HCT116 (cell line): ENCODE measurements around the gene MPHOSPH6. TPM values are rescaled to one million over a fixed set of nuclear protein-coding genes. Genes with fewer than 3 reads are reported as not detected.

Source experiments
- ATAC-seq: fragments of 200-7000 bp; cut with Tn5 transposase; 2 replicates; pipeline ENCODE4 v1.9.1; 2020; ENCODE audit warnings: mild to moderate bottlenecking, moderate library complexity
- BruUV-seq: library from RNA; stranded (reverse); fragments of 400-500 nt; replicated peaks from 2 replicates; lab custom pipeline; 2021; lab: Mats Ljungman, UMichigan
- CTCF ChIA-PET: fragments of 300-600 bp; sonication (Branson Sonifier 250); formaldehyde crosslinking; loops from one replicate; lab custom pipeline; 2021; ENCODE audit warnings: antibody characterized with exemption; lab: Charles Lee
- POLR2A ChIA-PET: fragments of 300-600, 350-600 bp; sonication (Branson Sonifier 250); formaldehyde crosslinking; loops from one replicate; lab custom pipeline; 2021; ENCODE audit warnings: antibody characterized with exemption; lab: Charles Lee
- RAD21 ChIA-PET, 2 experiments: fragments of 300-600 bp; sonication (Branson Sonifier 250); formaldehyde crosslinking; loops; one replicate each; lab custom pipeline; 2023; ENCODE audit warnings: low total read pairs in 2 of 2; ENCODE audit not compliant: uncharacterized antibody in 2 of 2, unreplicated experiment in 2 of 2, low non-redundant PET in 1 of 2; lab: Charles Lee
- DNase-seq: peaks from one replicate; pipeline ENCODE4 v3.0.0-alpha.2; 2010; ENCODE audit warnings: low read depth, low spot score
- H2AFZ ChIP-seq: fragments of 200-600 bp; shearing (Covaris generic), sonication (generic); 2 replicates; pipeline ENCODE4 v1.6.1; 2017; ENCODE audit warnings: low read depth, mixed run types, mixed read lengths, antibody characterized with exemption, low read length; ENCODE audit not compliant: poor library complexity, severe bottlenecking
- H3K27ac ChIP-seq: 2 replicates; pipeline ENCODE4 v1.5.1; 2012; ENCODE audit warnings: low read depth, low read length
- H3K27me3 ChIP-seq: fragments of 200-600 bp; sonication (generic); 2 replicates; pipeline ENCODE4 v1.6.1; 2016; ENCODE audit warnings: mixed run types, low read length, mixed read lengths; ENCODE audit not compliant: insufficient read depth
- H3K36me3 ChIP-seq, 2 experiments: fragments of 200-500 bp in 1 of 2; fragments of 200-600 bp in 1 of 2; sonication (Bioruptor generic) in 1 of 2; sonication (generic) in 1 of 2; 2 replicates each; pipeline versions ENCODE4 v1.5.1 to v1.6.1; 2014 to 2016; ENCODE audit warnings: low read length in 2 of 2, inconsistent platforms in 1 of 2, mixed read lengths in 1 of 2, mixed run types in 1 of 2; ENCODE audit not compliant: insufficient read depth in 2 of 2, control insufficient read depth in 1 of 2
- H3K4me1 ChIP-seq, 2 experiments: fragments of 200-600 bp in 1 of 2; sonication (generic) in 1 of 2; 2 replicates each; pipeline versions ENCODE4 v1.5.1 to v1.6.1; 2012 to 2017; ENCODE audit warnings: low read length in 2 of 2, inconsistent platforms in 1 of 2, mild to moderate bottlenecking in 1 of 2, mixed read lengths in 1 of 2, mixed run types in 1 of 2, moderate library complexity in 1 of 2; ENCODE audit not compliant: insufficient read depth in 2 of 2, control insufficient read depth in 1 of 2
- H3K4me2 ChIP-seq: fragments of 200-600 bp; sonication (generic); 2 replicates; pipeline ENCODE4 v1.6.1; 2017; ENCODE audit warnings: mixed run types, low read length, mixed read lengths
- H3K4me3 ChIP-seq, 2 experiments: fragments of 200-600 bp in 1 of 2; sonication (generic) in 1 of 2; replicated peaks in 1 of 2; 2 replicates each; pipeline ENCODE4 v1.5.1; 2011 to 2016; ENCODE audit warnings: low read length in 2 of 2, control low read depth in 1 of 2, low read depth in 1 of 2, mild to moderate bottlenecking in 1 of 2, mixed read lengths in 1 of 2, mixed run types in 1 of 2
- H3K79me2 ChIP-seq: fragments of 200-600 bp; sonication (generic); 2 replicates; pipeline ENCODE4 v1.6.1; 2017; ENCODE audit warnings: mild to moderate bottlenecking, mixed run types, low read length, moderate library complexity, mixed read lengths; ENCODE audit not compliant: insufficient read depth
- H3K9ac ChIP-seq: fragments of 200-600 bp; sonication (generic); 2 replicates; pipeline ENCODE4 v1.6.1; 2016; ENCODE audit warnings: low read length, mixed read lengths
- H3K9me2 ChIP-seq: fragments of 200-600 bp; sonication (generic), shearing (Covaris generic); 2 replicates; pipeline ENCODE4 v1.6.1; 2017; ENCODE audit warnings: mixed run types, mild to moderate bottlenecking, moderate library complexity; ENCODE audit not compliant: insufficient read depth
- H3K9me3 ChIP-seq, 2 experiments: fragments of 200-500 bp in 1 of 2; fragments of 200-600 bp in 1 of 2; sonication (Bioruptor generic) in 1 of 2; sonication (generic) in 1 of 2; 2 replicates each; pipeline ENCODE4 v1.6.1; 2014 to 2017; ENCODE audit warnings: low read length in 2 of 2, mixed read lengths in 2 of 2, inconsistent platforms in 1 of 2, low read depth in 1 of 2, mild to moderate bottlenecking in 1 of 2, mixed run types in 1 of 2, moderate library complexity in 1 of 2; ENCODE audit not compliant: control insufficient read depth in 1 of 2, insufficient read depth in 1 of 2
- H4K20me1 ChIP-seq: fragments of 200-600 bp; sonication (generic), shearing (Covaris generic); 2 replicates; pipeline ENCODE4 v1.6.1; 2017; ENCODE audit warnings: mixed run types, mild to moderate bottlenecking, moderate library complexity; ENCODE audit not compliant: insufficient read depth
- ATF3 ChIP-seq: IDR thresholded peaks from 2 replicates; pipeline ENCODE4 v1.6.1; 2012
- CEBPB ChIP-seq: IDR thresholded peaks from 2 replicates; pipeline ENCODE4 v1.6.1; 2012; ENCODE audit warnings: low read depth
- CTCF ChIP-seq, 3 experiments: fragments of 200-600 bp in 1 of 3; sonication (generic) in 1 of 3; IDR thresholded peaks in 2 of 3; conservative IDR thresholded peaks in 1 of 3; 2 replicates each; pipeline ENCODE4 v1.5.1; 2012 to 2017; ENCODE audit warnings: low read depth in 2 of 3, low read length in 2 of 3, antibody characterized with exemption in 1 of 3, borderline replicate concordance in 1 of 3, control low read depth in 1 of 3, mild to moderate bottlenecking in 1 of 3, mixed read lengths in 1 of 3, mixed run types in 1 of 3, moderate library complexity in 1 of 3; ENCODE audit not compliant: insufficient read depth in 1 of 3
- ELF1 ChIP-seq: IDR thresholded peaks from 2 replicates; pipeline ENCODE4 v1.6.1; 2012; ENCODE audit warnings: low read depth, borderline replicate concordance
- EZH2phosphoT487 ChIP-seq: fragments of 200-600 bp; IDR thresholded peaks from 2 replicates; pipeline ENCODE4 v1.6.1; 2018; ENCODE audit warnings: antibody characterized with exemption, borderline replicate concordance
- JUND ChIP-seq: IDR thresholded peaks from 2 replicates; pipeline ENCODE4 v1.6.1; 2012
- MAX ChIP-seq: IDR thresholded peaks from 2 replicates; pipeline ENCODE4 v1.6.1; 2012
- POLR2A ChIP-seq: IDR thresholded peaks from 2 replicates; pipeline ENCODE4 v1.7.0; 2011; ENCODE audit warnings: borderline replicate concordance; ENCODE audit not compliant: insufficient read depth, insufficient read length; ENCODE audit errors: extremely low read depth
- POLR2AphosphoS5 ChIP-seq: IDR thresholded peaks from 2 replicates; pipeline ENCODE4 v1.6.1; 2011; ENCODE audit warnings: mild to moderate bottlenecking, low read depth, low read length, moderate library complexity
- RAD21 ChIP-seq: IDR thresholded peaks from 2 replicates; pipeline ENCODE4 v1.6.1; 2012; ENCODE audit warnings: low read depth, mild to moderate bottlenecking
- REST ChIP-seq: IDR thresholded peaks from 2 replicates; pipeline ENCODE4 v1.6.1; 2012; ENCODE audit warnings: low read depth
- SIN3A ChIP-seq: IDR thresholded peaks from 2 replicates; pipeline ENCODE4 v1.6.1; 2012; ENCODE audit warnings: low read depth
- SP1 ChIP-seq: IDR thresholded peaks from 2 replicates; pipeline ENCODE4 v1.6.1; 2012; ENCODE audit warnings: low read depth
- SRF ChIP-seq: IDR thresholded peaks from 2 replicates; pipeline ENCODE4 v1.6.1; 2012; ENCODE audit warnings: low read depth
- YY1 ChIP-seq: IDR thresholded peaks from 2 replicates; pipeline ENCODE4 v1.6.1; 2011; ENCODE audit warnings: low read length, low read depth, moderate library complexity, mild to moderate bottlenecking; ENCODE audit not compliant: insufficient replicate concordance; ENCODE audit errors: extremely low read depth
- ZFX ChIP-seq: fragments of 450-650 bp; IDR thresholded peaks from 2 replicates; pipeline ENCODE4 v1.6.1; 2017
- intact Hi-C: fragments of 100-400 bp; cut with micrococcal nuclease; formaldehyde crosslinking; loops from 2 replicates; pipeline ENCODE4 v1.10.0; 2022
- total RNA-seq: library from RNA; stranded (reverse); gene quantifications from one replicate; pipeline ENCODE4 v1.2.1, GENCODE V29; 2021; ENCODE audit not compliant: unreplicated experiment

The MPHOSPH6 gene
- total RNA-seq, 1 experiment from 2014 or later, result 52.2 TPM

GRCh38 chr16:82124651-82125050 lies 45.4 kb downstream of the MPHOSPH6 start (continued):
- no peak for TF ChIP-seq JUND
- no peak for TF ChIP-seq SIN3A
- TF ChIP-seq YY1, result no peak

GRCh38 chr16:82119405-82119804 lies 50.6 kb downstream of the MPHOSPH6 start:
- no peak for ATAC-seq
- CTCF ChIA-PET, result no interaction called here
- BruUV-seq, result no TSS peak
- Histone ChIP-seq H4K20me1 (no peaks in the 10 kb centered on the region), H3K36me3 (no peaks in the 10 kb centered on the region), H3K4me3 (no peak overlapping the region), H3K4me1 (no peaks in the 10 kb centered on the region), H3K27me3 (no peaks in the 10 kb centered on the region), H3K27ac (no peak overlapping the region), H3K79me2 (no peaks in the 10 kb centered on the region), H3K9ac (no peak overlapping the region), H2AFZ (no peak overlapping the region), H3K9me3 (no peaks in the 10 kb centered on the region), H3K4me2 (no peak overlapping the region), H3K9me2 (no peaks in the 10 kb centered on the region)
- RAD21 ChIA-PET, result interaction anchor here in 1 of 2 experiments (0.5 kb wide), 1 partner anchor 42 kb away, joined by 5 read pairs; no protein-coding TSS in a partner anchor
- TF ChIP-seq REST (no peak), ZFX (no peak), RAD21 (no peak), ELF1 (no peak), MAX (no peak), ATF3 (no peak), POLR2AphosphoS5 (no peak), CTCF (IDR thresholded peaks at IDR 0.05 in 2 of 3, conservative IDR thresholded peaks at IDR 0.05 in 1 of 3; ENCODE audit: borderline replicate concordance in 1 of 3, insufficient read depth in 1 of 3, low read depth in 2 of 3, low read length in 2 of 3) (no peak), SRF (no peak), EZH2phosphoT487 (no peak), CEBPB (no peak), POLR2A (no peak), SP1 (no peak)
- POLR2A ChIA-PET, result no interaction called here
- intact Hi-C loops, result no loop called here
- no peak for DNase-seq
